Left ventricle myocardium superior (tissue), 1 donor: ENCODE measurements around the gene TLR3. TPM values are rescaled to one million over a fixed set of nuclear protein-coding genes. Genes with fewer than 3 reads are reported as not detected.
"Not testable (repeated sequence)": the region's sequence is repeated elsewhere in the genome, so short reads cannot be mapped to it uniquely, and the experiment has no call there.

ENCODE experiments used
- ATAC-seq: fragments of 200-7000 bp; cut with Tn5 transposase; one replicate; pipeline ENCODE4 v1.9.1; 2020; ENCODE audit warnings: mild to moderate bottlenecking, moderate library complexity
- DNase-seq: peaks from one replicate; pipeline ENCODE4 v3.0.0-alpha.2; 2020
- intact Hi-C: fragments of 100-400 bp; cut with micrococcal nuclease; formaldehyde crosslinking; loops from one replicate; pipeline ENCODE4 v1.11.0; 2022
- long read RNA-seq: library from polyadenylated mRNA; unstranded; transcript quantifications from one replicate; pipeline ENCODE4 v2.0.0, GENCODE V29; 2021
- total RNA-seq: library from RNA; stranded (reverse); fragmentation: NEBNext Ultra II Directional; extraction: Animal tissue kit (Norgen Biotek cat#: 25700); gene quantifications from one replicate; pipeline ENCODE4 v1.2.1, GENCODE V29; 2021
- donor health status: DM: no; HTN: yes; CAD: no; lungs with severe emphysema.

Gene TLR3
- 6.3 TPM for total RNA-seq
- long read RNA-seq, full-length matches to known transcripts, result 3 of 3 reads
- long read RNA-seq, partial matches to known transcripts, result 0 of 3 reads
- long read RNA-seq, other reads (novel, unspliced or antisense), result 0 of 3 reads

GRCh38 chr4:186068581-186069348 lies at the start of gene TLR3:
Gene TLR3 (plus strand): TSS chr4:186069156. CDS start chr4:186076620, 7,464 bp downstream.
- ATAC-seq, result peak; percentile 64

GRCh38 chr4:186019269-186019668 lies 49.7 kb upstream of the TLR3 start:
- no peak for DNase-seq
- ATAC-seq, result no peak
- intact Hi-C loops, result no loop called here

More at GRCh38 chr4:186068581-186069348, at the start of gene TLR3:
- no peak for DNase-seq
- intact Hi-C loops, result loop anchor here (5.0 kb wide), 1 partner anchor 119 kb away; no protein-coding TSS in a partner anchor

DNA sequence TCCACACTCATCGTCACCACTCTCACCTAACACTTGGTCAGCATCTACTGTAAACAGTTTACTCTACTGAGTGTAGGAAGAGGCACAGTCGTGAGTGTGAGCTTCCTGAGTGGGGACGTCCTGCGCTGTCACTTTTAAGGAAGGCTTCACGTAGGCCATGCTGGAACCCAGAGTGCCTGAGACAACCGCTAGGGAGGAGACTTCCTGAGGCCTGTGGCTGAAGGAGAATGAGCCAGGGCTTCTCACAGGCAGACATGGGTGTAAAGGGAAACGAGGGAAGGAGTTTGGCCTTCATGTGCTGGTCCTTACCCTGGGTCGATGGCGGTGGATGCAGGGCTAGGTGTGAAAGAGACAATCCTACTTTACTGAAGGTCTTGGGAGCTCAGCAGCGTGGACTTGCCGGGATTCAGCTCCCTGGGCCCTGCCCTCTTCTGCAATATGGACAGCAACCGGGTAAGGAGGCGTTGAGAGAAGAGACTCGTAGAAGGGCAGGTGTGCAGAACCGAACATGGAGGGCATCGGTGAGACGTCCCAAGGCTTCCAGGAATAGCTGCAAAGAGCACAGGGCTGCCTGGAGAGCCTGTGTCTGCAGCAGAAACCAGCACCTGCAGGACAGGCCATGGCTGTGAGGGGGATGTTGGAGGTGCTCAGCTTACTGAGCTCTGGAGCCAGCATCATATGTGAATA lies 48.7 kb upstream of the TLR3 start:
- DNase-seq, result no peak
- intact Hi-C loops, result loop anchor here (5.0 kb wide), 1 partner anchor 378 kb away; no protein-coding TSS in a partner anchor
- ATAC-seq, result peak; percentile 6

GRCh38 chr4:186020793-186021407 lies 48.1 kb upstream of the TLR3 start:
- ATAC-seq (peak; percentile 30), DNase-seq (no peak)
- intact Hi-C loops, result loop anchor here (5.0 kb wide), 1 partner anchor 379 kb away; no protein-coding TSS in a partner anchor

DNA sequence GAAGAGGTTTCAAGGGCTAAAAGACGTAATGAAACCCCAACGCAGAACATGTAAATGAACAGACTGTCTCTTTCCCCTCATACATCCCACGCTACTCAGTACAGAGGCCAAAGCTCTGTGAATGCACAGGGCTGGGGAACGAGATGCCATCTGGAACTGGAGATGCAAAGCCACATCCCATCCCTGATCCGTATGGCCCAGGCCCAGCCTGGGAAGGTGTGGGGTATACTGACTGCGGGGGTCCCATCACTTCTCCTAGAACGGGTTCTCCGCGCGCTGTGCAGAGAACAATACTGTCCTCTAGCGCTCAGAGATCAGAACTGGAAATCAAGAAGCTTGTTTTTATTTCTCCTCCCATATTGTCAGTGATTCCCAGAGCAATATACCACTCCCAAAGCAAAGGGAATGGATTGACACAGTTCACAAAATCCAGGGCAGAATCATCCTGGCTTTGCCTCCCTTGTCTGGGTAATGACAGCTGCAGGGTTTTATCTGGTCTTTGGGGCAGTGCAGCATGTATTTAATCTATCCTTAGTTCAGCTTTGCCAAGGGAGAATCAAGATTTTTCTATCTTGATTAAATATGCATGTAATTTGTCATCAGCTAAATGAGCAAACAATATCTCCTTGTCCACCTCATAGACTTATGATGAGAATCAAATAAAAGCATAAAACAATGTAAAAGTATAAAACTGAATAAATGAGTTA lies 47.3 kb upstream of the TLR3 start:
- peak; percentile 40 for DNase-seq
- ATAC-seq, result peak; percentile 76
- intact Hi-C loops, result loop anchor here (5.0 kb wide), 1 partner anchor 379 kb away; no protein-coding TSS in a partner anchor

DNA sequence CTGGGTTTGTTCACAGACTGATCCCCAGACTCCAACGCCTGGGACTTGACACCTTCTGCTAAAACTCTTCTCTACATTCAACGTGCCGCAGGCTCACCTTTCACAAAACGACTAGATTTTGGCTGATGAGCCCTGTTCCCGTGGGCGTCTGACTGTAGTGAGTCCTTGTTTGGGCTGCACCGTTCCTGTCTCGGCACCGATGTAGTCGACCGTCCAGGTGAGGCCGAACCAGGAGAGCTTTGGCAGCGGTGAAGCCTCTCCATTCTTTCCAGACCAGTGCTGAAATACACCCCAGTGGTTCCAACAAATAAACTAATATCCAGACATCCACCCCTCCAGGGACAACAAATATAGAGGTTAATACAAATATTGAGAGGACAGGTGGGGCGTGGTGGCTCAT lies 45.0 kb upstream of the TLR3 start:
- DNase-seq (no peak), ATAC-seq (no peak)
- intact Hi-C loops, result loop anchor here (5.0 kb wide), 1 partner anchor 382 kb away; no protein-coding TSS in a partner anchor

GRCh38 chr4:186024637-186025407 lies 44.1 kb upstream of the TLR3 start:
- ATAC-seq (no peak), DNase-seq (no peak)
- intact Hi-C loops, result loop anchor here (5.0 kb wide), 1 partner anchor 383 kb away; no protein-coding TSS in a partner anchor

GRCh38 chr4:186025408-186025690 lies 43.6 kb upstream of the TLR3 start:
- no peak for ATAC-seq
- intact Hi-C loops, result no loop called here

DNA sequence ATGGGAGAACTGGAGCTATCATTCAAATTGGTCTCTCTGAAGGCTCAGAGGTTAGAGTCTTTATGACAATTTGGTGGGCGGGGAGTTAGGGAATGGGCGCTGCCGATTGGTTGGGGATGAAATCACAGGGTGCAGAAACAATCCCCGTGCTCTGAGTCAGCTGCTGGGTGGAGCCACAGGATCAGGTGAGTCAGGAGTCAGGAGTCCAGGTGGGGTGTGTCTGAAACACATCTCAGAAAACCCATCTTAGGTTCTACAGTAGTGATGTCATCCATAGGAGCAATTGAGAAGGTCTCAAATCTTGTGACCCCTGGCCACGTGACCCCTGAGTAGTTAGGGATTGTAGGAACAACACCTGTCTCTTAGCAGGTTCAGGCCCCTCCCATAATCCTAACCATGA lies 41.6 kb upstream of the TLR3 start:
- DNase-seq, result no peak
- no peak for ATAC-seq
- intact Hi-C loops, result no loop called here

More at GRCh38 chr4:186025408-186025690, 43.6 kb upstream of the TLR3 start:
- DNase-seq, result no peak

DNA sequence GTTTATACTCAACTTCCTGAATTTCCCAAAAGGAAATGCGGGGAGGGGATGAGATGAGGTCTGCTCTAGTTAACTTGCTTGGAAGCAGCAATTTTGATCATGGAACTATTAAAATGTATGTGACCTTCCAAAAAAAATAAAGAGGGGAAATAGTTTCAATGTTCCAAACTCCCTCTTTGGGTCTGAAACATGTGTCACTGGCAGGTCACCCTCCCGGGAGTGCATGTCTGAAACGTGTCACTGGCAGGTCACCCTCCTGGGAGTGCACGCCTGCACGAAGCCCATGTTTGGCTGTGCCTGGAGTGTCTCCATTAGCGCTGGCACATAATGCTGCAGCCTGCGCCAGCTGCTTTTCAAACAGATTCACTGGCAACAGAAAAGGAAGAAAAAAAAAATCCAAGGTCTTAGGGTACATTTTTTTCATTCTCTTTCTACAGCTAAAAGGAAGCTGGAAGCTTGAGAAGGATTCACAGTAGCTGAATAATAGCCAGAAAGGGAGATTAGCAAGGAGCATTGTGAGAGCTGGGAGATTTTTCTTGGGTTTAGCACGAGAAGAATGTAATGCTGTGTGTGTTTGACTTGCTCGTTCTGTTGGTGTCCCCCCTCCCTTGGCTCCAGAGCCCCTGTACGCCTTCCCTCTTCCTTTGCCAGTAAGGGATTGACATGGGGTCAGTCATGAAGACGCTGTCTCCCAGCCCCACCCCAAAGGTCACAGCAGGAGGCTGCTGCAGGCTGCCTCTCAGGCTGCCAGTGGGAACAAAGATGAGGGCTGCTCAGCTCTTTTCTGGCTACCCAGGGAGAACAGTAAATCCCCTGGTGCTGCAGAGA lies 39.2 kb upstream of the TLR3 start:
- ATAC-seq (peak; percentile 96), DNase-seq (peak; percentile 89)
- intact Hi-C loops, result no loop called here

GRCh38 chr4:186030399-186030775 lies 38.6 kb upstream of the TLR3 start:
- intact Hi-C loops, result no loop called here
- ATAC-seq (no peak), DNase-seq (no peak)

GRCh38 chr4:186030795-186031194 lies 38.2 kb upstream of the TLR3 start:
- ATAC-seq (no peak), DNase-seq (no peak)
- intact Hi-C loops, result no loop called here

- DNase-seq, result no peak
- intact Hi-C loops, result no loop called here
- no peak for ATAC-seq
These were observed 36.7 kb upstream of the TLR3 start for GRCh38 chr4:186032259-186032658.

GRCh38 chr4:186033027-186033426 lies 35.9 kb upstream of the TLR3 start:
- intact Hi-C loops, result no loop called here

DNA sequence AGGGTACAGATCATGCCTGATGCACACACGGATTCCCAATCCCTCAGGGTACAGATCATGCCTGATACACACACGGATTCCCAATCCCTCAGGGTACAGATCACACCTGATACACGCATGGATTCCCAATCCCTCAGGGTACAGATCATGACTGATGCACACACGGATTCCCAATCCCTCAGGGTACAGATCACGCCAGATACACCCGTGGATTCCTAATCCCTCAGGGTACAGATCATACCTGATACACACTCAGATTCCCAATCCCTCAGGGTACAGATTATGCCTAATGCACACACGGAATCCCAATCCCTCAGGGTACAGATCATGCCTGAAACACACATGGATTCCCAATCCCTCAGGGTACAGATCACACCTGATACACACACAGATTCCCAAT lies 34.3 kb upstream of the TLR3 start:
- DNase-seq, ATAC-seq: not testable (repeated sequence)
- intact Hi-C loops, result loop anchor here (5.0 kb wide), 1 partner anchor 392 kb away; no protein-coding TSS in a partner anchor

More at GRCh38 chr4:186033027-186033426, 35.9 kb upstream of the TLR3 start:
- ATAC-seq (no peak), DNase-seq (no peak)

DNA sequence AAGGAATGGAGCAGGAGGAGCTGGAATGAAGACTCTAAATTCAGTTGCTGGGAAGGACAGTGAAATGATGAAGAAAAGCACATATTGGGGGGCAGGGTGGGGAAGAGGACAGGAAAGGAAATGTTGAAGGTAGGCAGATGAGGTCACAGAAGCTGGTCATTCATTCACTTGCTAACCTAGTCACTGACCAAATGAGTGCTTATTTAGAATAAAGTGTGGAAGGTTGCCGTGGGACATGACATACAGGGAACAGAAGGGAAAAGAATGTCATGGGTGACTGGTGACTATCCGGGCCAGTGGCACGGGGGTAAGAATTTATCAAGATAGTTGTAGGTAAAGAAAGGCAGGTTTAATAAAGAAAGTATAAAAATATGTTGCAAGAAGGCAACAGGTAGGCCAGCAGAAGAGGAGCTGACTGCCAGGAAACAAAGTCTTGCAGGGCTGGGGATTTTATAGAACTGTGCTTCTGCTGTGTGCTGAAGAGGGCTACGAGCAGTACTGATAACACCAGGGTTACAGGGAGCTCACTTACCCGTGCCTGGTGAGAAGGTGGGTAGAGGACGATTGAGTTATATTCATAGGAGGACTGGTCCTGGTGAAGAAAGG lies 31.9 kb upstream of the TLR3 start:
- intact Hi-C loops, result loop anchor here (5.0 kb wide), 1 partner anchor 395 kb away; no protein-coding TSS in a partner anchor
- ATAC-seq (peak; percentile 40), DNase-seq (no peak)
